Measurements from ENCODE around the gene NTRK3. TPM values are rescaled to one million over a fixed set of nuclear protein-coding genes. Genes with fewer than 3 reads are reported as not detected.

Gene NTRK3
- total and polyA plus RNA-seq, 4 donors: 0.21 to 2.9 (median 0.32) TPM

- Histone ChIP-seq H3K9me3 (ENCODE audit: control insufficient read depth in 4 of 4, low read length in 3 of 4) (no peaks in the 10 kb centered on the region), H3K4me1 (ENCODE audit: control insufficient read depth in 4 of 4, insufficient read depth in 4 of 4, low read length in 3 of 4) (no peaks in the 10 kb centered on the region), H3K27me3 (ENCODE audit: control insufficient read depth in 4 of 4, insufficient read depth in 4 of 4, low read length in 3 of 4) (peaks cover 0 to 3% (median 0%) of the 10 kb centered on the region in 4 donors), H3K36me3 (ENCODE audit: control insufficient read depth in 4 of 4, insufficient read depth in 3 of 4, low read depth in 1 of 4, low read length in 3 of 4) (no peaks in the 10 kb centered on the region), H3K4me3 (ENCODE audit: low read depth in 1 of 3, low read length in 3 of 3) (no peak overlapping the region), H3K27ac (ENCODE audit: low read depth in 1 of 2, low read length in 2 of 2) (no peak overlapping the region), H3K9ac (ENCODE audit: low read depth in 1 of 2, low read length in 2 of 2) (no peak overlapping the region)
- TF ChIP-seq FOXA2 (IDR thresholded peaks at IDR 0.05) (no peak), TAF1 (conservative IDR thresholded peaks at IDR 0.05) (no peak), FOXA1 (IDR thresholded peaks at IDR 0.05) (no peak), GABPA (IDR thresholded peaks at IDR 0.05 in 1 of 2, conservative IDR thresholded peaks at IDR 0.05 in 1 of 2) (no peak), HNF4G (IDR thresholded peaks at IDR 0.05) (no peak), SP1 (IDR thresholded peaks at IDR 0.05) (no peak), JUND (IDR thresholded peaks at IDR 0.05) (no peak), RAD21 (IDR thresholded peaks at IDR 0.05) (no peak), RXRA (IDR thresholded peaks at IDR 0.05) (no peak), NR2F2 (IDR thresholded peaks at IDR 0.05) (no peak), HNF4A (conservative IDR thresholded peaks at IDR 0.05) (no peak), YY1 (IDR thresholded peaks at IDR 0.05) (no peak)
- TF ChIP-seq, protein P1, sequence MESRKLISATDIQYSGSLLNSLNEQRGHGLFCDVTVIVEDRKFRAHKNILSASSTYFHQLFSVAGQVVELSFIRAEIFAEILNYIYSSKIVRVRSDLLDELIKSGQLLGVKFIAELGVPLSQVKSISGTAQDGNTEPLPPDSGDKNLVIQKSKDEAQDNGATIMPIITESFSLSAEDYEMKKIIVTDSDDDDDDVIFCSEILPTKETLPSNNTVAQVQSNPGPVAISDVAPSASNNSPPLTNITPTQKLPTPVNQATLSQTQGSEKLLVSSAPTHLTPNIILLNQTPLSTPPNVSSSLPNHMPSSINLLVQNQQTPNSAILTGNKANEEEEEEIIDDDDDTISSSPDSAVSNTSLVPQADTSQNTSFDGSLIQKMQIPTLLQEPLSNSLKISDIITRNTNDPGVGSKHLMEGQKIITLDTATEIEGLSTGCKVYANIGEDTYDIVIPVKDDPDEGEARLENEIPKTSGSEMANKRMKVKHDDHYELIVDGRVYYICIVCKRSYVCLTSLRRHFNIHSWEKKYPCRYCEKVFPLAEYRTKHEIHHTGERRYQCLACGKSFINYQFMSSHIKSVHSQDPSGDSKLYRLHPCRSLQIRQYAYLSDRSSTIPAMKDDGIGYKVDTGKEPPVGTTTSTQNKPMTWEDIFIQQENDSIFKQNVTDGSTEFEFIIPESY (IDR thresholded peaks at IDR 0.05): no peak
- TF ChIP-seq, protein P2, sequence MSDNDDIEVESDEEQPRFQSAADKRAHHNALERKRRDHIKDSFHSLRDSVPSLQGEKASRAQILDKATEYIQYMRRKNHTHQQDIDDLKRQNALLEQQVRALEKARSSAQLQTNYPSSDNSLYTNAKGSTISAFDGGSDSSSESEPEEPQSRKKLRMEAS (IDR thresholded peaks at IDR 0.05): no peak
- TF ChIP-seq, protein P3, sequence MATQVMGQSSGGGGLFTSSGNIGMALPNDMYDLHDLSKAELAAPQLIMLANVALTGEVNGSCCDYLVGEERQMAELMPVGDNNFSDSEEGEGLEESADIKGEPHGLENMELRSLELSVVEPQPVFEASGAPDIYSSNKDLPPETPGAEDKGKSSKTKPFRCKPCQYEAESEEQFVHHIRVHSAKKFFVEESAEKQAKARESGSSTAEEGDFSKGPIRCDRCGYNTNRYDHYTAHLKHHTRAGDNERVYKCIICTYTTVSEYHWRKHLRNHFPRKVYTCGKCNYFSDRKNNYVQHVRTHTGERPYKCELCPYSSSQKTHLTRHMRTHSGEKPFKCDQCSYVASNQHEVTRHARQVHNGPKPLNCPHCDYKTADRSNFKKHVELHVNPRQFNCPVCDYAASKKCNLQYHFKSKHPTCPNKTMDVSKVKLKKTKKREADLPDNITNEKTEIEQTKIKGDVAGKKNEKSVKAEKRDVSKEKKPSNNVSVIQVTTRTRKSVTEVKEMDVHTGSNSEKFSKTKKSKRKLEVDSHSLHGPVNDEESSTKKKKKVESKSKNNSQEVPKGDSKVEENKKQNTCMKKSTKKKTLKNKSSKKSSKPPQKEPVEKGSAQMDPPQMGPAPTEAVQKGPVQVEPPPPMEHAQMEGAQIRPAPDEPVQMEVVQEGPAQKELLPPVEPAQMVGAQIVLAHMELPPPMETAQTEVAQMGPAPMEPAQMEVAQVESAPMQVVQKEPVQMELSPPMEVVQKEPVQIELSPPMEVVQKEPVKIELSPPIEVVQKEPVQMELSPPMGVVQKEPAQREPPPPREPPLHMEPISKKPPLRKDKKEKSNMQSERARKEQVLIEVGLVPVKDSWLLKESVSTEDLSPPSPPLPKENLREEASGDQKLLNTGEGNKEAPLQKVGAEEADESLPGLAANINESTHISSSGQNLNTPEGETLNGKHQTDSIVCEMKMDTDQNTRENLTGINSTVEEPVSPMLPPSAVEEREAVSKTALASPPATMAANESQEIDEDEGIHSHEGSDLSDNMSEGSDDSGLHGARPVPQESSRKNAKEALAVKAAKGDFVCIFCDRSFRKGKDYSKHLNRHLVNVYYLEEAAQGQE (IDR thresholded peaks at IDR 0.05): no peak
- WGBS: 85% methylated on average over 5 of the region's 5 CpGs
- DNase-seq (ENCODE audit: low spot score): no peak
Measured at GRCh38 chr15:88023914-88024313, 232.6 kb downstream of the NTRK3 start.

DNA sequence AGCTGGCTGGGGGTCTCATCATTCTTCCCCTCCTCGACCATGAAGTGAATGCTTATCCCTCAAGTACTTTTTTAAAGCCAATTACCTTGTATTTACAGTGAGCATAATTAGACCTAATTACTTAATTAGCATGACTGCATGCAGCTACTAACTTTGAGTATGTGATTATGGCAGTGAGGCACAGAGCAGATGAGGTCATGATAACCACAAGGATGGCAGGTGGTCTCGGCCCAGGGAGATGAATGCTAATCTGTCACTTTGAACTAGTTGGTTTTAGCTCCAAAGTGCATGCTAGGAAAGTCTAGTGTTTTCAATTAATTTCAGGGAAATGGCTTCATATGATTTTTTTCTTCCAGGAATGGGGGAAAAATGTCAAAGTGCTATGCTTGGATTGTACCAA lies 233.8 kb downstream of the NTRK3 start:
- Histone ChIP-seq H3K27me3 (ENCODE audit: control insufficient read depth in 4 of 4, insufficient read depth in 4 of 4, low read length in 3 of 4) (peaks cover 0 to 3% (median 0%) of the 10 kb centered on the region in 4 donors), H3K4me1 (ENCODE audit: control insufficient read depth in 4 of 4, insufficient read depth in 4 of 4, low read length in 3 of 4) (no peaks in the 10 kb centered on the region), H3K9ac (ENCODE audit: low read depth in 1 of 2, low read length in 2 of 2) (no peak overlapping the region), H3K9me3 (ENCODE audit: control insufficient read depth in 4 of 4, low read length in 3 of 4) (no peaks in the 10 kb centered on the region), H3K36me3 (ENCODE audit: control insufficient read depth in 4 of 4, insufficient read depth in 3 of 4, low read depth in 1 of 4, low read length in 3 of 4) (no peaks in the 10 kb centered on the region), H3K27ac (ENCODE audit: low read depth in 1 of 2, low read length in 2 of 2) (no peak overlapping the region), H3K4me3 (ENCODE audit: low read depth in 1 of 3, low read length in 3 of 3) (no peak overlapping the region)
- no peak for DNase-seq (ENCODE audit: low spot score)
- no peak for TF ChIP-seq CTCF (IDR thresholded peaks at IDR 0.05; ENCODE audit: low read depth, low read length, missing input control)
- TF ChIP-seq YY1 (IDR thresholded peaks at IDR 0.05): no peak
- TF ChIP-seq, protein P1 (IDR thresholded peaks at IDR 0.05): no peak
- no peak for TF ChIP-seq SP1 (IDR thresholded peaks at IDR 0.05)
- no peak for TF ChIP-seq RAD21 (IDR thresholded peaks at IDR 0.05)
- no peak for TF ChIP-seq ATF3 (IDR thresholded peaks at IDR 0.05)
- TF ChIP-seq FOXA2 (IDR thresholded peaks at IDR 0.05): no peak
- TF ChIP-seq NR2F2 (IDR thresholded peaks at IDR 0.05): no peak
- TF ChIP-seq GABPA (IDR thresholded peaks at IDR 0.05 in 1 of 2, conservative IDR thresholded peaks at IDR 0.05 in 1 of 2): no peak
- TF ChIP-seq HNF4A (conservative IDR thresholded peaks at IDR 0.05): no peak
- TF ChIP-seq HNF4G (IDR thresholded peaks at IDR 0.05): no peak
- no peak for TF ChIP-seq TAF1 (conservative IDR thresholded peaks at IDR 0.05)
- TF ChIP-seq, protein P3 (IDR thresholded peaks at IDR 0.05): no peak
- TF ChIP-seq, protein P2 (IDR thresholded peaks at IDR 0.05): no peak
- 42% methylated on average over 2 of the region's 2 CpGs for WGBS
